ENCODE measurements around the gene SART3.

GRCh38 chr12:108608616-108609015 is 47.6 kb upstream of the SART3 start:
- no peak for TF ChIP-seq CTCF (IDR thresholded peaks at IDR 0.05)
- TF ChIP-seq POLR2A (IDR thresholded peaks at IDR 0.05), result no peak
- no peak for TF ChIP-seq POLR2AphosphoS5 (IDR thresholded peaks at IDR 0.05)
- TF ChIP-seq EP300 (IDR thresholded peaks at IDR 0.05), result no peak

Measured in gastroesophageal sphincter (tissue), 3 donors.